ENCODE data around the gene PRIM2.

GRCh38 chr6:57307850-57308249 is 9.6 kb upstream of the PRIM2 start:
- TF ChIP-seq CTCF (IDR thresholded peaks at IDR 0.05) (no peak), POLR2A (IDR thresholded peaks at IDR 0.05) (no peak), EP300 (IDR thresholded peaks at IDR 0.05) (no peak)
